Measurements from ENCODE around the gene GPRC5A.

GRCh38 chr12:12936983-12937491 is 45.7 kb downstream of the GPRC5A start:
- no peak for TF ChIP-seq EP300 (IDR thresholded peaks at IDR 0.05)
- TF ChIP-seq CTCF (IDR thresholded peaks at IDR 0.05) = no peak
